Measurements from ENCODE around the gene MYO1D.

GRCh38 chr17:32713081-32713480 is 163.8 kb downstream of the MYO1D start:
- TF ChIP-seq EZH2 (IDR thresholded peaks at IDR 0.05; ENCODE audit: low read depth) = no peak
- TF ChIP-seq, protein P1, sequence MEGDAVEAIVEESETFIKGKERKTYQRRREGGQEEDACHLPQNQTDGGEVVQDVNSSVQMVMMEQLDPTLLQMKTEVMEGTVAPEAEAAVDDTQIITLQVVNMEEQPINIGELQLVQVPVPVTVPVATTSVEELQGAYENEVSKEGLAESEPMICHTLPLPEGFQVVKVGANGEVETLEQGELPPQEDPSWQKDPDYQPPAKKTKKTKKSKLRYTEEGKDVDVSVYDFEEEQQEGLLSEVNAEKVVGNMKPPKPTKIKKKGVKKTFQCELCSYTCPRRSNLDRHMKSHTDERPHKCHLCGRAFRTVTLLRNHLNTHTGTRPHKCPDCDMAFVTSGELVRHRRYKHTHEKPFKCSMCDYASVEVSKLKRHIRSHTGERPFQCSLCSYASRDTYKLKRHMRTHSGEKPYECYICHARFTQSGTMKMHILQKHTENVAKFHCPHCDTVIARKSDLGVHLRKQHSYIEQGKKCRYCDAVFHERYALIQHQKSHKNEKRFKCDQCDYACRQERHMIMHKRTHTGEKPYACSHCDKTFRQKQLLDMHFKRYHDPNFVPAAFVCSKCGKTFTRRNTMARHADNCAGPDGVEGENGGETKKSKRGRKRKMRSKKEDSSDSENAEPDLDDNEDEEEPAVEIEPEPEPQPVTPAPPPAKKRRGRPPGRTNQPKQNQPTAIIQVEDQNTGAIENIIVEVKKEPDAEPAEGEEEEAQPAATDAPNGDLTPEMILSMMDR (conservative IDR thresholded peaks at IDR 0.05) = no peak
